ENCODE data around the gene SOCS3.

DNA sequence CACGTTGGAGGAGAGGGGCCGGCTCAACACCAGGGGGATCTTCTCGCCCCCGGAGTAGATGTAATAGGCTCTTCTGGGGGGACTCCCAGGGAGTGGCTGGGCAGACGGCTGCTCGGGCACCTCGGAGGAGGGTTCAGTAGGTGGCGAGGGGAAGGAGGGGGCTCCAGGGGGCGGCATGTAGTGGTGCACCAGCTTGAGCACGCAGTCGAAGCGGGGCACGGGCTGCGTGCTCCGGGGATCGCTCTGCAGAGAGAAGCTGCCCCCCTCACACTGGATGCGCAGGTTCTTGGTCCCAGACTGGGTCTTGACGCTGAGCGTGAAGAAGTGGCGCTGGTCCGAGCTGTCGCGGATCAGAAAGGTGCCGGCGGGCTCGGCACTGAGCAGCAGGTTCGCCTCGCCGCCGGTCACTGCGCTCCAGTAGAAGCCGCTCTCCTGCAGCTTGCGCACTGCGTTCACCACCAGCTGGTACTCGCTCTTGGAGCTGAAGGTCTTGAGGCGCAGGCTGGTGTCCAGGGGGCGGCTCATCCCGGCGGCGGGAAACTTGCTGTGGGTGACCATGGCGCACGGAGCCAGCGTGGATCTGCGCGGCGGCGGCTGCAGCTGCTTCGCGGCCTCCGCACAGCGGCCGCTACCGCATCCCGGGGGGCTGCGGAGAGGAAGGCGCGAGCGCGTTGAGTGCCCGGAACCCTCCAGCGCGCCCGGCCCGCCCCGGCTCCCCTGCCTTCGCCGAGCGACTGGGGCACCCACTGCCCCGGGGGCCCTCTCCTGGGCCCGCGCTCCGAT is 1.1 kb downstream of the SOCS3 start:
- TF ChIP-seq CREB1 (CRISPR knock-in tag; IDR thresholded peaks at IDR 0.05; ENCODE audit: low read depth) (no peak), POLR2AphosphoS5 (IDR thresholded peaks at IDR 0.05; ENCODE audit: low read depth) (no peak), EZH2phosphoT487 (IDR thresholded peaks at IDR 0.05; ENCODE audit: unreplicated experiment) (no peak), ZNF114 (CRISPR knock-in tag; IDR thresholded peaks at IDR 0.05) (no peak), EZH2 (IDR thresholded peaks at IDR 0.05; ENCODE audit: low read depth, unreplicated experiment) (no peak), NANOG (IDR thresholded peaks at IDR 0.05; ENCODE audit: borderline replicate concordance) (no peak), JUNB (IDR thresholded peaks at IDR 0.05; ENCODE audit: unreplicated experiment) (no peak)
- TF ChIP-seq, protein P1, sequence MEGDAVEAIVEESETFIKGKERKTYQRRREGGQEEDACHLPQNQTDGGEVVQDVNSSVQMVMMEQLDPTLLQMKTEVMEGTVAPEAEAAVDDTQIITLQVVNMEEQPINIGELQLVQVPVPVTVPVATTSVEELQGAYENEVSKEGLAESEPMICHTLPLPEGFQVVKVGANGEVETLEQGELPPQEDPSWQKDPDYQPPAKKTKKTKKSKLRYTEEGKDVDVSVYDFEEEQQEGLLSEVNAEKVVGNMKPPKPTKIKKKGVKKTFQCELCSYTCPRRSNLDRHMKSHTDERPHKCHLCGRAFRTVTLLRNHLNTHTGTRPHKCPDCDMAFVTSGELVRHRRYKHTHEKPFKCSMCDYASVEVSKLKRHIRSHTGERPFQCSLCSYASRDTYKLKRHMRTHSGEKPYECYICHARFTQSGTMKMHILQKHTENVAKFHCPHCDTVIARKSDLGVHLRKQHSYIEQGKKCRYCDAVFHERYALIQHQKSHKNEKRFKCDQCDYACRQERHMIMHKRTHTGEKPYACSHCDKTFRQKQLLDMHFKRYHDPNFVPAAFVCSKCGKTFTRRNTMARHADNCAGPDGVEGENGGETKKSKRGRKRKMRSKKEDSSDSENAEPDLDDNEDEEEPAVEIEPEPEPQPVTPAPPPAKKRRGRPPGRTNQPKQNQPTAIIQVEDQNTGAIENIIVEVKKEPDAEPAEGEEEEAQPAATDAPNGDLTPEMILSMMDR (conservative IDR thresholded peaks at IDR 0.05; ENCODE audit: low read depth in 2 of 2): no peak
- TF ChIP-seq, protein P2, sequence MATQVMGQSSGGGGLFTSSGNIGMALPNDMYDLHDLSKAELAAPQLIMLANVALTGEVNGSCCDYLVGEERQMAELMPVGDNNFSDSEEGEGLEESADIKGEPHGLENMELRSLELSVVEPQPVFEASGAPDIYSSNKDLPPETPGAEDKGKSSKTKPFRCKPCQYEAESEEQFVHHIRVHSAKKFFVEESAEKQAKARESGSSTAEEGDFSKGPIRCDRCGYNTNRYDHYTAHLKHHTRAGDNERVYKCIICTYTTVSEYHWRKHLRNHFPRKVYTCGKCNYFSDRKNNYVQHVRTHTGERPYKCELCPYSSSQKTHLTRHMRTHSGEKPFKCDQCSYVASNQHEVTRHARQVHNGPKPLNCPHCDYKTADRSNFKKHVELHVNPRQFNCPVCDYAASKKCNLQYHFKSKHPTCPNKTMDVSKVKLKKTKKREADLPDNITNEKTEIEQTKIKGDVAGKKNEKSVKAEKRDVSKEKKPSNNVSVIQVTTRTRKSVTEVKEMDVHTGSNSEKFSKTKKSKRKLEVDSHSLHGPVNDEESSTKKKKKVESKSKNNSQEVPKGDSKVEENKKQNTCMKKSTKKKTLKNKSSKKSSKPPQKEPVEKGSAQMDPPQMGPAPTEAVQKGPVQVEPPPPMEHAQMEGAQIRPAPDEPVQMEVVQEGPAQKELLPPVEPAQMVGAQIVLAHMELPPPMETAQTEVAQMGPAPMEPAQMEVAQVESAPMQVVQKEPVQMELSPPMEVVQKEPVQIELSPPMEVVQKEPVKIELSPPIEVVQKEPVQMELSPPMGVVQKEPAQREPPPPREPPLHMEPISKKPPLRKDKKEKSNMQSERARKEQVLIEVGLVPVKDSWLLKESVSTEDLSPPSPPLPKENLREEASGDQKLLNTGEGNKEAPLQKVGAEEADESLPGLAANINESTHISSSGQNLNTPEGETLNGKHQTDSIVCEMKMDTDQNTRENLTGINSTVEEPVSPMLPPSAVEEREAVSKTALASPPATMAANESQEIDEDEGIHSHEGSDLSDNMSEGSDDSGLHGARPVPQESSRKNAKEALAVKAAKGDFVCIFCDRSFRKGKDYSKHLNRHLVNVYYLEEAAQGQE (IDR thresholded peaks at IDR 0.05; ENCODE audit: unreplicated experiment): no peak
- TF ChIP-seq, protein P3, sequence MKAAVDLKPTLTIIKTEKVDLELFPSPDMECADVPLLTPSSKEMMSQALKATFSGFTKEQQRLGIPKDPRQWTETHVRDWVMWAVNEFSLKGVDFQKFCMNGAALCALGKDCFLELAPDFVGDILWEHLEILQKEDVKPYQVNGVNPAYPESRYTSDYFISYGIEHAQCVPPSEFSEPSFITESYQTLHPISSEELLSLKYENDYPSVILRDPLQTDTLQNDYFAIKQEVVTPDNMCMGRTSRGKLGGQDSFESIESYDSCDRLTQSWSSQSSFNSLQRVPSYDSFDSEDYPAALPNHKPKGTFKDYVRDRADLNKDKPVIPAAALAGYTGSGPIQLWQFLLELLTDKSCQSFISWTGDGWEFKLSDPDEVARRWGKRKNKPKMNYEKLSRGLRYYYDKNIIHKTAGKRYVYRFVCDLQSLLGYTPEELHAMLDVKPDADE (IDR thresholded peaks at IDR 0.05): no peak
